HCT116 (cell line): ENCODE results near the gene NDRG3.

Source experiments
- CBX3 ChIP-seq: IDR thresholded peaks from 2 replicates; pipeline ENCODE4 v1.6.1; 2012; ENCODE audit warnings: low read depth
- CTCF ChIP-seq, 3 experiments: fragments of 200-600 bp in 1 of 3; sonication (generic) in 1 of 3; IDR thresholded peaks in 2 of 3; conservative IDR thresholded peaks in 1 of 3; 2 replicates each; pipeline ENCODE4 v1.5.1; 2012 to 2017; ENCODE audit warnings: low read depth in 2 of 3, low read length in 2 of 3, antibody characterized with exemption in 1 of 3, borderline replicate concordance in 1 of 3, control low read depth in 1 of 3, mild to moderate bottlenecking in 1 of 3, mixed read lengths in 1 of 3, mixed run types in 1 of 3, moderate library complexity in 1 of 3; ENCODE audit not compliant: insufficient read depth in 1 of 3
- EGR1 ChIP-seq: IDR thresholded peaks from 2 replicates; pipeline ENCODE4 v1.6.1; 2012; ENCODE audit warnings: low read depth
- EZH2phosphoT487 ChIP-seq: fragments of 200-600 bp; IDR thresholded peaks from 2 replicates; pipeline ENCODE4 v1.6.1; 2018; ENCODE audit warnings: antibody characterized with exemption, borderline replicate concordance
- MAX ChIP-seq: IDR thresholded peaks from 2 replicates; pipeline ENCODE4 v1.6.1; 2012
- RAD21 ChIP-seq: IDR thresholded peaks from 2 replicates; pipeline ENCODE4 v1.6.1; 2012; ENCODE audit warnings: low read depth, mild to moderate bottlenecking
- REST ChIP-seq: IDR thresholded peaks from 2 replicates; pipeline ENCODE4 v1.6.1; 2012; ENCODE audit warnings: low read depth
- SP1 ChIP-seq: IDR thresholded peaks from 2 replicates; pipeline ENCODE4 v1.6.1; 2012; ENCODE audit warnings: low read depth
- ZBTB33 ChIP-seq: IDR thresholded peaks from 2 replicates; pipeline ENCODE4 v1.6.1; 2011; ENCODE audit warnings: mild to moderate bottlenecking, low read length, moderate library complexity; ENCODE audit not compliant: insufficient replicate concordance; ENCODE audit errors: extremely low read depth
- ZNF274 ChIP-seq: fragments of 200-500 bp; sonication (Bioruptor generic); IDR thresholded peaks from 2 replicates; pipeline ENCODE4 v1.6.1; 2014; ENCODE audit warnings: mild to moderate bottlenecking, low read depth, low read length, inconsistent platforms

- TF ChIP-seq CTCF (IDR thresholded peaks at IDR 0.05 in 2 of 3, conservative IDR thresholded peaks at IDR 0.05 in 1 of 3; ENCODE audit: borderline replicate concordance in 1 of 3, insufficient read depth in 1 of 3, low read depth in 2 of 3, low read length in 2 of 3): no peak
- TF ChIP-seq REST: no peak
- TF ChIP-seq RAD21: no peak
- TF ChIP-seq CBX3: no peak
- TF ChIP-seq ZNF274: no peak
- no peak for TF ChIP-seq EZH2phosphoT487
- no peak for TF ChIP-seq ZBTB33
- no peak for TF ChIP-seq SP1
- no peak for TF ChIP-seq EGR1
- no peak for TF ChIP-seq MAX
Measured at GRCh38 chr20:36732456-36732855, 13.4 kb downstream of the NDRG3 start.
